Omental fat pad (tissue), 4 donors: ENCODE data around the gene NPW. TPM values are rescaled to one million over a fixed set of nuclear protein-coding genes. Genes with fewer than 3 reads are reported as not detected.
"Not testable (repeated sequence)": the region's sequence is repeated elsewhere in the genome, so short reads cannot be mapped to it uniquely, and the experiment has no call there.

ENCODE experiments used
- ATAC-seq: fragments of 150-250 bp; one replicate; pipeline ENCODE4 v1.9.1; 2016; ENCODE audit warnings: mild to moderate bottlenecking, moderate library complexity; ENCODE audit not compliant: low FRiP score
- DNase-seq: peaks from one replicate; pipeline ENCODE4 v3.0.0-alpha.2; 2019; ENCODE audit warnings: low spot score
- CTCF ChIP-seq, 3 donors: fragments of 450-650 bp; IDR thresholded peaks; one replicate each; pipeline ENCODE4 v1.5.1; 2016 to 2017; ENCODE audit warnings: antibody characterized with exemption in 3 of 3, mild to moderate bottlenecking in 3 of 3, moderate library complexity in 2 of 3
- total RNA-seq, 4 donors: library from RNA; depleted of rRNA; stranded (reverse); fragments of >200 nt; gene quantifications; one replicate each; pipeline ENCODE4 v1.1.0, GENCODE V29; 2016

The NPW gene
- total RNA-seq, 4 donors from 2014 or later = 0.48 TPM; not detected in 3

GRCh38 chr16:2030036-2030435 is 10.5 kb downstream of the NPW start:
- ATAC-seq (no peak), DNase-seq (no peak)
- TF ChIP-seq CTCF (IDR thresholded peaks at IDR 0.05) = no peak

- DNase-seq (no peak), ATAC-seq (no peak)
- TF ChIP-seq CTCF (IDR thresholded peaks at IDR 0.05) = no peak
These were observed 11.5 kb downstream of the NPW start for GRCh38 chr16:2031081-2031577.

- ATAC-seq = peak; percentile 5
- TF ChIP-seq CTCF (IDR thresholded peaks at IDR 0.05) = no peak
- no peak for DNase-seq
These were observed 12.9 kb downstream of the NPW start for GRCh38 chr16:2032285-2033056.

DNA sequence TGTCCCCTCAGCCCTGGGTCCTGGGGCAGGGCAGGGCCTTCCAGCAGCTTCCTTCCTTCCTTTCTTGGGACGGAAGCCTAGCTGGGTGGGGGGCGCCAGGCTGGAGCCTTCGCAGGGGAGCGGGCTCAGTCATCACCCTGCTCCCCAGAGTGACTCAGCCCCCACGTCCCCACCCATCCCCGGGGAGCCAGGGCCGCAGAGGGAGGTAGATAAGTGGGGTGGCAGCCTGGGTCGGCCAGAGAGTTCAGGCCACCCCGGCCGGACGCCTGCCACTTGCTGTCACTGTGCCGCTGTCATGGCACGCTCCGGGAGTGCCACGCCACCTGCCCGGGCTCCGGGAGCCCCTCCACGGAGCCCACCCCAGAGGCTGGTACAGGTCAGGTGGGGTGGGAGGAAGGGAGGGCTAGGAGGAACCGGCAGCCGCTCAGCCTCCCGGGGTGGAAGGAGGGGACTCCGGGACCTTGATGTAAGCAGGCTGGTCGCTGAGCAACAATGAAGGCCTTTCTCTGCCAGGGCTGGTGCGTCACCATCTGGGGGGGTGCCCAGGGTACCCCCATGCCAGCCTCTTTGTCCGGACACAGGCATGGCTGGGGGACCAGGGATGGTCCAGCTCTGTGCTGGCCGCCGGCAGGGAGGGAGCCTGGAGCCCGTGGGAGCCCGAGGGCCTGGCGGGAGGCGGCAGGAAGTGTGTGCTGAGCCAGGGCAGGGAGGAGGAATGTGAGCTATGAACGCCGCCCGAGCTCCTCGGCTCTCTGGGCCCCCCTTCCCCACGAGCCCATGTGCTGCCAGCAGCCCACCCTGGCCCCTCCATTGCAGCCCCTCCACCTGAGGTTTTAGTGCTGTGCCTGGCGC is 13.7 kb downstream of the NPW start:
- TF ChIP-seq CTCF (IDR thresholded peaks at IDR 0.05) = no peak
- ATAC-seq = peak; percentile 49
- no peak for DNase-seq

DNA sequence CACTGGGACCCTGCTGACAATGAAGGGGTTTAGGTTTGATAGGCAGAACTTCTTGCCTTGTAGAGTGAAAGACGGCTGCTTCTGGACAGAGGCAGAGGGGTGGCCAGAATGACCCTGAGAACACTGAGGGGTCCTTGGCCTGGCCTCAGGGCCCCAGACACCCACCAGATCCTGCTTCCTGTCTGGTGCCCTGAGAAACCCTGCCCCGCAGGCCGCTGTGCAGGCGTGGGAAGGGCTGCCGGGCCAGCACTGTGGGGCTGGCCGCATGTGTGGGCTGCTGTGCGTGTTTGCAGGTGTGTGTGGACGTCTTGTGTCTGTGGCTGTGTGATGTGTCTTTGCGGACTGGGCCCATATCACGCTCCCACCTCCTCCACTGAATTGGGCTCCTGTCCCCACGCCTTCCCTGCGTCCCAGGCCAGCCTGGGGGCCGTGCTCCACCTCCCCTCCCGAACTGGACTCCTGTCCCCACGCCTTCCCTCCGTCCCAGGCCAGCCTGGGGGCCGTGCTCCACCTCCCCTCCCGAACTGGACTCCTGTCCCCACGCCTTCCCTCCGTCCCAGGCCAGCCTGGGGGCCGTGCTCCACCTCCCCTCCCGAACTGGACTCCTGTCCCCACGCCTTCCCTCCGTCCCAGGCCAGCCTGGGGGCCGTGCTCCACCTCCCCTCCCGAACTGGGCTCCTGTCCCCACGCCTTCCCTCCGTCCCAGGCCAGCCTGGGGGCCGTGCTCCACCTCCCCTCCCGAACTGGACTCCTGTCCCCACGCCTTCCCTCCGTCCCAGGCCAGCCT is 14.5 kb downstream of the NPW start:
- not testable (repeated sequence) for ATAC-seq, DNase-seq

GRCh38 chr16:2034696-2035430 is 15.3 kb downstream of the NPW start:
- ATAC-seq = no peak
- no peak for TF ChIP-seq CTCF (IDR thresholded peaks at IDR 0.05)
- DNase-seq = no peak
